Measurements from ENCODE around the gene OLIG1. TPM values are rescaled to one million over a fixed set of nuclear protein-coding genes. Genes with fewer than 3 reads are reported as not detected.

OLIG1 gene
- total RNA-seq, 1 experiment from 2014 or later: not detected

DNA sequence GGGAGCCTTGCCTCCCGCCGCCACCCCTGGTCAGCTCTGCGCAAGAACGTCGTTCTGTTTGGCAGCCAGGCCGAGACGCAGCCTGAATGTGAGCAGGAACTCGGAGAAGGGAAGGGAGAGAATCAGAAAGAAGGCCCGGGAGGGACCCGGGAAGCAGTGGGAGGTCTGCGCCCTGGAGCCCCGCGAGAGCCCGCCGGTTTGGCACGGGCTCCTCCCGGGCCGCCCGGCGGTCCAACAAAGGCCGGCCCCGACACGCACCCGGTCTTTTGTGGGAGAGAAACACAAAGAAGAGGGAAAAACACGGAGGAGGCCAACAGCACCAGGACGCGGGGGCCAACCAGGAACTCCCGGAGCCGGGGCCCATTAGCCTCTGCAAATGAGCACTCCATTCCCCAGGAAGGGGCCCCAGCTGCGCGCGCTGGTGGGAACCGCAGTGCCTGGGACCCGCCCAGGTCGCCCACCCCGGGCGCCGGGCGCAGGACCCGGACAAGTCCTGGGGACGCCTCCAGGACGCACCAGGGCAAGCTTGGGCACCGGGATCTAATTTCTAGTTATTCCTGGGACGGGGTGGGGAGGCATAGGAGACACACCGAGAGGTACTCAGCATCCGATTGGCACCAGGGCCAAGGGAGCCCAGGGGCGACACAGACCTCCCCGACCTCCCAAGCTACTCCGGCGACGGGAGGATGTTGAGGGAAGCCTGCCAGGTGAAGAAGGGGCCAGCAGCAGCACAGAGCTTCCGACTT is 46.9 kb upstream of the OLIG1 start:
- Histone ChIP-seq H3K27me3 (ENCODE audit: low read length) (peaks cover 70% of the 10 kb centered on the region), H2AFZ (ENCODE audit: low read length) (peak overlapping the region; percentile 43), H3K4me1 (ENCODE audit: insufficient read depth, low read length) (no peaks in the 10 kb centered on the region), H4K20me1 (ENCODE audit: low read length) (no peaks in the 10 kb centered on the region), H3K27ac (ENCODE audit: low read length) (no peak overlapping the region), H3K9me2 (replicated peaks; ENCODE audit: low read length) (no peaks in the 10 kb centered on the region), H3K9ac (ENCODE audit: low read length) (no peak overlapping the region), H3K79me2 (ENCODE audit: low read length) (no peaks in the 10 kb centered on the region), H3K36me3 (ENCODE audit: low read depth, low read length) (no peaks in the 10 kb centered on the region), H3K4me2 (ENCODE audit: low read length) (peak overlapping the region; percentile 42), H3K4me3 (ENCODE audit: low read length) (0 out of 2 replicates have a peak overlapping the region, but pooled peaks have one; percentile 14), H3F3A (ENCODE audit: low read length, unreplicated experiment) (no peaks in the 10 kb centered on the region), H3K9me3 (ENCODE audit: low read length) (no peaks in the 10 kb centered on the region)
- POLR2A ChIA-PET (ENCODE audit: unreplicated experiment): no interaction called here
- CTCF ChIA-PET: no interaction called here
- ATAC-seq: no peak
- intact Hi-C loops (cut with micrococcal nuclease): no loop called here
- BruUV-seq (replicated peaks): no TSS peak
- DNase-seq: no peak
- TF ChIP-seq EZH2 (IDR thresholded peaks at IDR 0.05; ENCODE audit: low read length, unreplicated experiment): no peak

- H3K9me3 ChIP-seq (ENCODE audit: low read length): no peaks in the 10 kb centered on the region
- no peaks in the 10 kb centered on the region for H3K9me2 ChIP-seq (replicated peaks; ENCODE audit: low read length)
- H3F3A ChIP-seq (ENCODE audit: low read length, unreplicated experiment): no peaks in the 10 kb centered on the region
- TF ChIP-seq EZH2phosphoT487 (IDR thresholded peaks at IDR 0.05; ENCODE audit: borderline replicate concordance, low read length) (no peak), EZH2 (IDR thresholded peaks at IDR 0.05; ENCODE audit: low read length, unreplicated experiment) (no peak)
- TF ChIP-seq, protein P1, sequence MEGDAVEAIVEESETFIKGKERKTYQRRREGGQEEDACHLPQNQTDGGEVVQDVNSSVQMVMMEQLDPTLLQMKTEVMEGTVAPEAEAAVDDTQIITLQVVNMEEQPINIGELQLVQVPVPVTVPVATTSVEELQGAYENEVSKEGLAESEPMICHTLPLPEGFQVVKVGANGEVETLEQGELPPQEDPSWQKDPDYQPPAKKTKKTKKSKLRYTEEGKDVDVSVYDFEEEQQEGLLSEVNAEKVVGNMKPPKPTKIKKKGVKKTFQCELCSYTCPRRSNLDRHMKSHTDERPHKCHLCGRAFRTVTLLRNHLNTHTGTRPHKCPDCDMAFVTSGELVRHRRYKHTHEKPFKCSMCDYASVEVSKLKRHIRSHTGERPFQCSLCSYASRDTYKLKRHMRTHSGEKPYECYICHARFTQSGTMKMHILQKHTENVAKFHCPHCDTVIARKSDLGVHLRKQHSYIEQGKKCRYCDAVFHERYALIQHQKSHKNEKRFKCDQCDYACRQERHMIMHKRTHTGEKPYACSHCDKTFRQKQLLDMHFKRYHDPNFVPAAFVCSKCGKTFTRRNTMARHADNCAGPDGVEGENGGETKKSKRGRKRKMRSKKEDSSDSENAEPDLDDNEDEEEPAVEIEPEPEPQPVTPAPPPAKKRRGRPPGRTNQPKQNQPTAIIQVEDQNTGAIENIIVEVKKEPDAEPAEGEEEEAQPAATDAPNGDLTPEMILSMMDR (conservative IDR thresholded peaks at IDR 0.05; ENCODE audit: low read depth, low read length): no peak
- H2AFZ ChIP-seq (ENCODE audit: low read length): no peak overlapping the region
- ChIA-PET CTCF (no interaction called here), POLR2A (ENCODE audit: unreplicated experiment) (no interaction called here)
- ATAC-seq: no peak
- no peak overlapping the region for H3K4me3 ChIP-seq (ENCODE audit: low read length)
- H3K79me2 ChIP-seq (ENCODE audit: low read length): no peaks in the 10 kb centered on the region
- no peaks in the 10 kb centered on the region for H3K36me3 ChIP-seq (ENCODE audit: low read depth, low read length)
- no peaks in the 10 kb centered on the region for H4K20me1 ChIP-seq (ENCODE audit: low read length)
- H3K4me1 ChIP-seq (ENCODE audit: insufficient read depth, low read length): no peaks in the 10 kb centered on the region
- BruUV-seq (replicated peaks): no TSS peak
- H3K9ac ChIP-seq (ENCODE audit: low read length): no peak overlapping the region
- DNase-seq: no peak
- intact Hi-C loops (cut with micrococcal nuclease): no loop called here
- no peak overlapping the region for H3K27ac ChIP-seq (ENCODE audit: low read length)
- peaks cover 70% of the 10 kb centered on the region for H3K27me3 ChIP-seq (ENCODE audit: low read length)
- no peak overlapping the region; the same call in 1 of the 2 replicates for H3K4me2 ChIP-seq (ENCODE audit: low read length)
Observed at GRCh38 chr21:33023574-33024200, 46.3 kb upstream of the OLIG1 start.

DNA sequence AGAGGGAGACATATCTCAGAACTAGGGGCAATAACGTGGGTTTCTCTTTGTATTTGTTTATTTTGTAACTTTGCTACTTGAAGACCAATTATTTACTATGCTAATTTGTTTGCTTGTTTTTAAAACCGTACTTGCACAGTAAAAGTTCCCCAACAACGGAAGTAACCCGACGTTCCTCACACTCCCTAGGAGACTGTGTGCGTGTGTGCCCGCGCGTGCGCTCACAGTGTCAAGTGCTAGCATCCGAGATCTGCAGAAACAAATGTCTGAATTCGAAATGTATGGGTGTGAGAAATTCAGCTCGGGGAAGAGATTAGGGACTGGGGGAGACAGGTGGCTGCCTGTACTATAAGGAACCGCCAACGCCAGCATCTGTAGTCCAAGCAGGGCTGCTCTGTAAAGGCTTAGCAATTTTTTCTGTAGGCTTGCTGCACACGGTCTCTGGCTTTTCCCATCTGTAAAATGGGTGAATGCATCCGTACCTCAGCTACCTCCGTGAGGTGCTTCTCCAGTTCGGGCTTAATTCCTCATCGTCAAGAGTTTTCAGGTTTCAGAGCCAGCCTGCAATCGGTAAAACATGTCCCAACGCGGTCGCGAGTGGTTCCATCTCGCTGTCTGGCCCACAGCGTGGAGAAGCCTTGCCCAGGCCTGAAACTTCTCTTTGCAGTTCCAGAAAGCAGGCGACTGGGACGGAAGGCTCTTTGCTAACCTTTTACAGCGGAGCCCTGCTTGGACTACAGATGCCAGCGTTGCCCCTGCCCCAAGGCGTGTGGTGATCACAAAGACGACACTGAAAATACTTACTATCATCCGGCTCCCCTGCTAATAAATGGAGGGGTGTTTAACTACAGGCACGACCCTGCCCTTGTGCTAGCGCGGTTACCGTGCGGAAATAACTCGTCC is 45.5 kb upstream of the OLIG1 start:
- Histone ChIP-seq H3K79me2 (ENCODE audit: low read length) (no peaks in the 10 kb centered on the region), H3K9me3 (ENCODE audit: low read length) (no peaks in the 10 kb centered on the region), H3K27me3 (ENCODE audit: low read length) (peaks cover 70% of the 10 kb centered on the region), H3K36me3 (ENCODE audit: low read depth, low read length) (no peaks in the 10 kb centered on the region), H3K27ac (ENCODE audit: low read length) (no peak overlapping the region), H3K4me3 (ENCODE audit: low read length) (no peak overlapping the region), H4K20me1 (ENCODE audit: low read length) (no peaks in the 10 kb centered on the region), H2AFZ (ENCODE audit: low read length) (no peak overlapping the region), H3K4me1 (ENCODE audit: insufficient read depth, low read length) (no peaks in the 10 kb centered on the region), H3K9ac (ENCODE audit: low read length) (no peak overlapping the region), H3K4me2 (ENCODE audit: low read length) (no peak overlapping the region), H3F3A (ENCODE audit: low read length, unreplicated experiment) (no peaks in the 10 kb centered on the region), H3K9me2 (replicated peaks; ENCODE audit: low read length) (no peaks in the 10 kb centered on the region)
- ChIA-PET CTCF (no interaction called here), POLR2A (ENCODE audit: unreplicated experiment) (no interaction called here)
- intact Hi-C loops (cut with micrococcal nuclease): no loop called here
- TF ChIP-seq EZH2 (IDR thresholded peaks at IDR 0.05; ENCODE audit: low read length, unreplicated experiment): no peak
- TF ChIP-seq EZH2phosphoT487 (IDR thresholded peaks at IDR 0.05; ENCODE audit: borderline replicate concordance, low read length): no peak
- TF ChIP-seq, protein P1 (conservative IDR thresholded peaks at IDR 0.05; ENCODE audit: low read depth, low read length): no peak
- DNase-seq (no peak), ATAC-seq (no peak)
- no TSS peak for BruUV-seq (replicated peaks)

Data from PC-3 (cell line).